ENCODE measurements around the gene DPYD.

DPYD gene

DNA sequence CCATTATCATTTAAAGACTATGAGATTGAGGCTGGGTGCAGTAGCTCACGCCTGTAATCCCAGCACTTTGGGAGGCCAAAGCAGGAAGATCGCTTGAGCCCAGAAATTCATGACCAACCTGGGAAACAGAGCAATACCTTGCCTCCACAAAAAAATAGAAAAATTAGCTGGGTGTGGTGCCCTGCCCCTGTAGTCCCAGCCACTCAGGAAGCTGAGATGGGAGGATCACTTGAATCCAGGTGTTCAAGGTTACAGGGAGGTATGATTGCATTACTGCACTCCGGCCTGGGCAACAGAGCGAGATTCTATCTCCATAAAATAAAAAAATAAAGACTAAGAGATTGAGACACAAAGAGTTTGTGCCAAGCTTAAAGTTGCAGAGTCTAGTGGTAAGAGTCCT, 537.0 kb downstream of the DPYD start:
- H3K27ac ChIP-seq, result no peak overlapping the region
- TF ChIP-seq, protein P1, sequence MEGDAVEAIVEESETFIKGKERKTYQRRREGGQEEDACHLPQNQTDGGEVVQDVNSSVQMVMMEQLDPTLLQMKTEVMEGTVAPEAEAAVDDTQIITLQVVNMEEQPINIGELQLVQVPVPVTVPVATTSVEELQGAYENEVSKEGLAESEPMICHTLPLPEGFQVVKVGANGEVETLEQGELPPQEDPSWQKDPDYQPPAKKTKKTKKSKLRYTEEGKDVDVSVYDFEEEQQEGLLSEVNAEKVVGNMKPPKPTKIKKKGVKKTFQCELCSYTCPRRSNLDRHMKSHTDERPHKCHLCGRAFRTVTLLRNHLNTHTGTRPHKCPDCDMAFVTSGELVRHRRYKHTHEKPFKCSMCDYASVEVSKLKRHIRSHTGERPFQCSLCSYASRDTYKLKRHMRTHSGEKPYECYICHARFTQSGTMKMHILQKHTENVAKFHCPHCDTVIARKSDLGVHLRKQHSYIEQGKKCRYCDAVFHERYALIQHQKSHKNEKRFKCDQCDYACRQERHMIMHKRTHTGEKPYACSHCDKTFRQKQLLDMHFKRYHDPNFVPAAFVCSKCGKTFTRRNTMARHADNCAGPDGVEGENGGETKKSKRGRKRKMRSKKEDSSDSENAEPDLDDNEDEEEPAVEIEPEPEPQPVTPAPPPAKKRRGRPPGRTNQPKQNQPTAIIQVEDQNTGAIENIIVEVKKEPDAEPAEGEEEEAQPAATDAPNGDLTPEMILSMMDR (conservative IDR thresholded peaks at IDR 0.05), result no peak

DNA sequence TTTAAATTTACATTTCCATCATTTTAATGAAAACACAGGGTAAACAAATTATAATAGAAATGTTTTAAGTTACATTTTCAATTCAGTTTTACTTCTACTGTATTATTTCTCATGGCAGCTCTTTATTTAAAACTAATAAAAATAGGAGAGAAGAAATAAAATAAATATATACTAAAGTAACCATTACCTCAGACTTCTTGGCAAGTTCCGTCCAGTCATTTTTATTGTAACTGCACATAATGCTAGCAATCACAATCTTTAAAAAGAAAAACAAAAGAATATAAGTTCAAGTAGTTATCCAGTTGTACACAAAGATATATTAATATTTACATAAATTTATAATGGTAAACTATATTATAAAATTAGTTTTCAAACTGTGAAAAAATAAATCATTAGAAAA, 538.6 kb downstream of the DPYD start:
- TF ChIP-seq, protein P1 (conservative IDR thresholded peaks at IDR 0.05), result no peak
- TF ChIP-seq ZFX (IDR thresholded peaks at IDR 0.05), result no peak
- H3K27ac ChIP-seq, result no peak overlapping the region

- TF ChIP-seq ZFX (IDR thresholded peaks at IDR 0.05), result no peak
- TF ChIP-seq, protein P1 (conservative IDR thresholded peaks at IDR 0.05), result no peak
- no peak overlapping the region for H3K27ac ChIP-seq
Observed at GRCh38 chr1:97379387-97380075, 541.3 kb downstream of the DPYD start.

DNA sequence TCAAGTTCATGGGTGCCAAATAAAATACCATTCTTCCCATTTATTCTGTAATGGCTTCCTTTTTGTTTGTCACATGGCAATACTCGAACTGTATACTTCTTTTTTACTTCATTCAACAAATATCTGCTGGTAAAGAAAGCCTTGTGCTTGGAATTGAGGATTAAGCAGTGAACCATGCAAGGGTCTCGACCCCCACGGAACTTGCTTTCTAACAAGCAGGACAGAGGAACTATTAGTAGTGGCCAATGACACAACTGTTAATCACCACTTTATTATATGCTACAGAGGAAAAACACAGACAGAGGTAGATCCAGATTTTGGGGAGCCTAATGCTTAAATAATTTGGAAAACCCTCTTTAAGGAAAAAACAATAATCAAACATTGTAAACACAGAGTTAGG, 542.2 kb downstream of the DPYD start:
- H3K27ac ChIP-seq, result no peak overlapping the region
- no peak for TF ChIP-seq ZFX (IDR thresholded peaks at IDR 0.05)
- TF ChIP-seq, protein P1 (conservative IDR thresholded peaks at IDR 0.05), result no peak

GRCh38 chr1:97377432-97378034, 543.3 kb downstream of the DPYD start:
- no peak for TF ChIP-seq ZFX (IDR thresholded peaks at IDR 0.05)
- TF ChIP-seq, protein P1 (conservative IDR thresholded peaks at IDR 0.05), result no peak
- H3K27ac ChIP-seq, result no peak overlapping the region

DNA sequence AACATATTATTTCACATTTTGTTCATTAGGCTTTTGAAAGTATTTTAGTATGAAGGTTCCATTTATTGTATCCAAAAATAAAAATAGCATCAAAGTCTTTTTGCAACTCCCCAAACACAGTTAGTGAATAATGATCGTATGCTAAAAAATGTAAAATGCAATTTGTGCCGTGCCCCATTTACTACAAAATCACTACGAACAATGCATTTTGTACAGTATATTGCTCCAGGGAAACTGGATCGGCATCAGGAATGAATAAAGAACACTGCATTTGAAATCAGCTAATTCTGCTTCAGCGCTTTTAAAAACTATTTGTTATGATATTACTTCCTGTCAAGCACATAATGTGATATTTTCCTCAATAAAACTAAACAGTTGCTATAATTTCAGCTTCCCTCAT, 547.8 kb downstream of the DPYD start:
- no peak for TF ChIP-seq ZFX (IDR thresholded peaks at IDR 0.05)
- TF ChIP-seq, protein P1 (conservative IDR thresholded peaks at IDR 0.05), result no peak
- H3K27ac ChIP-seq, result no peak overlapping the region

DNA sequence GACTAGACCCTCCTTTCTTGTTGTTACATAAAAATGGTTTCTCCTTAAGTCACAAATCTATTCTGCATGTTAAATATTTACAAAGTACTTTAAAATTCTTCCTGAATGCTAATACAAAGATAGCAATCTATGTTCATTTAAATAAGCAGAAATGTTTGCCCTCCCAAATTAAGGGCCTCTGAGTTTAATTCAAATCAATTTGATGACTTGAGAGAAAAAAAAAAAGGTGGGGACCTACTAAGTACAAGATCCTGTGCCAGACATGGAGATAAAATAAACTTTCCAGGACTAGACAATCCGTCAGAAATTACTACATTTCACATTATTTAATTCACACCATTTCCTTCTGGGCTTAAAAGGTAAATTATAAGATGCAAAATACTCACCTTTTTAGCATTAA, 548.3 kb downstream of the DPYD start:
- H3K27ac ChIP-seq, result no peak overlapping the region
- TF ChIP-seq ZFX (IDR thresholded peaks at IDR 0.05), result no peak
- TF ChIP-seq, protein P1 (conservative IDR thresholded peaks at IDR 0.05), result no peak

Data from C4-2B (cell line).